HUES64 (cell line): ENCODE results near the gene COL5A3.

Experiments used
- H3K27ac ChIP-seq: 2 replicates; pipeline ENCODE4 v1.7.0; 2013; ENCODE audit warnings: low read depth, low read length, inconsistent platforms
- H3K27me3 ChIP-seq: 2 replicates; pipeline ENCODE4 v1.6.1; 2013; ENCODE audit warnings: mild to moderate bottlenecking, low read length; ENCODE audit not compliant: insufficient read depth
- H3K36me3 ChIP-seq: 2 replicates; pipeline ENCODE4 v1.6.1; 2013; ENCODE audit warnings: mild to moderate bottlenecking, low read length; ENCODE audit not compliant: insufficient read depth
- H3K4me1 ChIP-seq: 2 replicates; pipeline ENCODE4 v1.6.1; 2013; ENCODE audit warnings: mild to moderate bottlenecking, low read length, moderate library complexity; ENCODE audit not compliant: insufficient read depth
- H3K4me3 ChIP-seq: 2 replicates; pipeline ENCODE4 v1.5.1; 2013; ENCODE audit warnings: mild to moderate bottlenecking, low read length, moderate library complexity
- H3K9ac ChIP-seq: 2 replicates; pipeline ENCODE4 v1.6.1; 2013; ENCODE audit warnings: mild to moderate bottlenecking, low read depth, low read length
- H3K9me3 ChIP-seq: 2 replicates; pipeline ENCODE4 v1.6.1; 2013; ENCODE audit warnings: low read depth, low read length; ENCODE audit not compliant: insufficient read depth
- WGBS: fragments of 150-250, 120-280 bp; methylation state at CpG from one replicate; pipeline ENCODE4 v1.1.7; 2013; ENCODE audit warnings: missing lambda C conversion rate; 5-methylcytosine and 5-hydroxymethylcytosine counted together

COL5A3 gene

DNA sequence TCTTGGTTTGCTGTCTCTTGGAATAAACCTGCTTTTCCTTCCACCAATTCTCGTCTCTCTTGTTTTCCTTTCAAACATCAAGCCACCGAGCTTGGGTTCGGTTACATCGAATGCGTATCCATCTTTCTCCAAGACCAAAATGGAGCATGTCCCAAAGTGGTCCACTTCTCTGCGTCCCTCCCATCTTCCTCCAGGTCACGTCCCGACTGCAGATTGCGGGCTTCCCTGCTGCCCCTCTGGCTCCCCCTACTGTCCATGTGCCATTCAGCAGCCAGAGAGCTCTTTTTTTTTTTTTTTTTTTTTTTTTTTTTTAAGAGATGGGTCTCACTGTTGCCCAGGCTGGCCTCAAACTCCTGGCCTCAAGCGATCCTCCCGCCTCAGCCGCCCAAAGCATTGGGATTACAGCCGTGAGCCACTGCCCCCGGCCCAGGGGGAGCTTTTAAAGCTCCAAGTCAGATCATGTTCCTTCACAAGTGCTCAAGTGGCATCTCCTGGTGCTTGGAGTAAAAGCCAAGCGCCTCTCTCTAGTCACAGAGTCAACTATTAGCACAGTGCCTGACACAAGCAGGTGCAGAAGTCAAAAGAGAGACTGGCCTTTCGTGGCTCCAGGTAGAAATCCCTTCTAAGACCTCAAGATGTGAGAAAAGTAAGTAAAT is 10.0 kb downstream of the COL5A3 start:
- Histone ChIP-seq H3K4me1 (no peaks in the 10 kb centered on the region), H3K9ac (no peak overlapping the region), H3K9me3 (no peaks in the 10 kb centered on the region), H3K27me3 (no peaks in the 10 kb centered on the region), H3K36me3 (no peaks in the 10 kb centered on the region), H3K4me3 (no peak overlapping the region), H3K27ac (no peak overlapping the region)
- 16% methylated on average over 16 of the region's 16 CpGs for WGBS

DNA sequence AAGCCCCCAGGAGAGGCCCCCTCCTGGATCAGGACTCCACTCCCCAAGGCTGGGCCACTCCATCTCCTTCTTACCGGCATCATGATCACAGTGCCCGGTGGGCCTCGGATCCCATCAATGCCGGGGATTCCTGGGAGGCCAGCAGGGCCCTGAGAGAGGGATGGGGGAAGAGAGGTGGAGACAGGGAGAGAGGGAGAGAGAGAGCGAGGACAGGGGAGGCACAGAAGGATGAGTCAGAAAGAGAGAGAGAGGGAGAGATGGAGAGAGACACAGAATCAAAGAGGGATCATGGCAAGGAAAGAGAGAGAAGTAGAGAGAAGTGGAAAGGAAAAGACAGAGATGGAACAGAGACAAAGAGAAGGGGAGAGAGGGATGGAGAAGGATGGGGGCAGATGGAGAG is 13.8 kb downstream of the COL5A3 start:
- Histone ChIP-seq H3K27me3 (no peaks in the 10 kb centered on the region), H3K36me3 (no peaks in the 10 kb centered on the region), H3K4me1 (no peaks in the 10 kb centered on the region), H3K9ac (no peak overlapping the region), H3K27ac (no peak overlapping the region), H3K4me3 (no peak overlapping the region), H3K9me3 (no peaks in the 10 kb centered on the region)
- WGBS: 74% methylated on average over 5 of the region's 5 CpGs

DNA sequence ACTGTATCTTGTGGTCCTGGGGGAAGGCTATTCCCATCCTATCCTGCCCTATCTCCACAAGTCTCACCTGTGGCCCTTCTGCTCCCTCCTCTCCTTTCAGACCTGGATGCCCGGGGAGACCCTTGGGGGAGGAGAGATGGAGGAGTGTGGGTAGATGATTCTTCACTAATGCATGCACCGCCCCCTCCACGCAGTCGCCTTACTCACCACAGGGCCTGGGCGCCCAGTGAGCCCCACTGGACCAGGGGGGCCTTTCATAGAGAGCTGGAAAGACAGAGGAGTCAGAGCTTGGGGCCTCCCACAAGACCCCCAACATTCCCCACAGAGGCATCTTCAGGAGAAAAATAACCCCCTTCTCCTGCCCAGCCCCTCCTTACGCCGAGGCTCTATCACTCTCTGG is 14.3 kb downstream of the COL5A3 start:
- no peaks in the 10 kb centered on the region for H3K27me3 ChIP-seq
- H3K36me3 ChIP-seq: no peaks in the 10 kb centered on the region
- no peak overlapping the region for H3K9ac ChIP-seq
- no peak overlapping the region for H3K27ac ChIP-seq
- H3K4me1 ChIP-seq: no peaks in the 10 kb centered on the region
- H3K4me3 ChIP-seq: no peak overlapping the region
- 85% methylated on average over 6 of the region's 7 CpGs for WGBS
- no peaks in the 10 kb centered on the region for H3K9me3 ChIP-seq

DNA sequence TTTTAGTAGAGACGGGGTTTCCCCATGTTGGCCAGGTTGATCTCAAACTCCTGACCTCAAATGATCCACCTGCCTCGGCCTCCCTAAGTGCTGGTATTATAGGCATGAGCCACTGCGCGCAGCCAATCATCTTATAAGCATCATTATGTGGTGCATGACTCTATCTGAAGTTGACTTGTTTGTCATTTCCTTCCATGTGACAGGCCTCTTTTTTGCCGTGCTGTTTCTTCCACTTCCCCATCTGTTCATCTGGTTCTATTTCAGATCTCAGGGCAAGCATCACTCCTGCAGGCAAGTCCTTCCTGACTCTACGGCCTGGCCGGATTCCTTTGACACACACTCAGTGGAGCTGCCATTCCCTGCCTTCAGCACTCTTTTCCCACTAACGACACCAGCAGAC is 15.2 kb downstream of the COL5A3 start:
- no peaks in the 10 kb centered on the region for H3K27me3 ChIP-seq
- no peak overlapping the region for H3K4me3 ChIP-seq
- no peaks in the 10 kb centered on the region for H3K4me1 ChIP-seq
- no peaks in the 10 kb centered on the region for H3K36me3 ChIP-seq
- H3K27ac ChIP-seq: no peak overlapping the region
- 93% methylated on average over 8 of the region's 8 CpGs for WGBS
- no peak overlapping the region for H3K9ac ChIP-seq
- H3K9me3 ChIP-seq: no peaks in the 10 kb centered on the region

DNA sequence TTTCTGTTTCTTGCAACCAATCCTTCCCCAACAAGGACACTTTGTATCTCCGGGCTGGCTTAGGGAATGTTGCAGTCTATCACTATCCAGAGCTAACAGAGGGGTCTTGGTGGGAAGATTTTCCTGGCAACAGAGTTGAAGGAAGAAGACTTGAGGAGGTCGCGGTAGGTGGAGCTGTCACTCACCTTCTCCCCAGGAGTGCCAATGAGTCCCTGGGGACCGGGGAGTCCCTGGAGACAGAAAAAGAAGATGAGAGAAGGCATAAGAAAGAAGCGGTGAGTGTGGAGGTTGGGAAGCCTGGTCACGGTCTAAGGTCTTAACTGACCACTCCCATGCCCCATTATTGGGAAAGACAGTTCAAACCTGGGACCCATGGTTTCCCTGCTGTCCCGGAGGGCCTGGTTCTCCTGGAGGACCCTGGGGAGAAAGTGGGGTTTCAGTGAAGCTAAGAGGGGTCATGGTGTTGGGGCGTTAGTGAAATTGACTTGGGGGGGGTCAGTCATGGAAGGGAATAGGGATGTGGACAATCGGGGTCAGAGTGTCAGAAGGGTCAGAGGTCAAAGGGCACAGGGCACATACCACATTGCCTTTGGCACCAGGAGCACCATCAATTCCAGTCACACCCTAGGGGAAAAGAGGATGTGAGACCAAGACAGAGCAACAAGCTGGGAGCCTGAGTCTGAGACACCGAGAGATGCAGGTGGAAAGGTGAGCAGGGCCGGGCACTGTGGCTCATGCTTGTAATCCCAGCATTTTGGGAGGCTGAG is 18.7 kb downstream of the COL5A3 start:
- 88% methylated on average over 11 of the region's 11 CpGs for WGBS
- H3K9me3 ChIP-seq: no peaks in the 10 kb centered on the region
- no peak overlapping the region for H3K9ac ChIP-seq
- H3K4me3 ChIP-seq: no peak overlapping the region
- no peaks in the 10 kb centered on the region; the same call in 1 of the 2 replicates for H3K4me1 ChIP-seq
- H3K36me3 ChIP-seq: no peaks in the 10 kb centered on the region
- no peak overlapping the region for H3K27ac ChIP-seq
- no peaks in the 10 kb centered on the region for H3K27me3 ChIP-seq

DNA sequence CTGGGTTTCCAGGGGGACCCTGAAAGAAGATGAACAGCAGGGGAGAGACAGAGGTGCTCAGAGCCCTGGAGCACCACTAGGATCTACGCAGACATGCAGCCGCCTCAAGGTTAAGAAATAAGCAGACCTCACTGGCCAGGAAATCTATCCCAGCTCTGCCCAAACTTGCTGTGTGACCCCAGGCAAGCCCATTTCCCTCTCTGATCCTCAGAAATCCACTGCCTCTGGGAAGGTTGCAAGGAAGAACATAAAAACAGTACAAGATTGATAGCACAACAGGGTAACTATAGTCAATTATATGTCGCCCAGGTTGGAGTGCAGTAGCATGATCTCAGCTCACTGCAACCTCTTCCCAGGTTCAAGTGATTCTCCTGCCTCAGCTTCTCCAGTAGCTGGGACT is 20.8 kb downstream of the COL5A3 start:
- no peak overlapping the region for H3K4me3 ChIP-seq
- H3K36me3 ChIP-seq: no peaks in the 10 kb centered on the region
- no peaks in the 10 kb centered on the region; the same call in 1 of the 2 replicates for H3K4me1 ChIP-seq
- WGBS: 92% methylated on average over 3 of the region's 3 CpGs
- no peak overlapping the region for H3K27ac ChIP-seq
- no peaks in the 10 kb centered on the region for H3K27me3 ChIP-seq
- no peaks in the 10 kb centered on the region for H3K9me3 ChIP-seq
- H3K9ac ChIP-seq: no peak overlapping the region

DNA sequence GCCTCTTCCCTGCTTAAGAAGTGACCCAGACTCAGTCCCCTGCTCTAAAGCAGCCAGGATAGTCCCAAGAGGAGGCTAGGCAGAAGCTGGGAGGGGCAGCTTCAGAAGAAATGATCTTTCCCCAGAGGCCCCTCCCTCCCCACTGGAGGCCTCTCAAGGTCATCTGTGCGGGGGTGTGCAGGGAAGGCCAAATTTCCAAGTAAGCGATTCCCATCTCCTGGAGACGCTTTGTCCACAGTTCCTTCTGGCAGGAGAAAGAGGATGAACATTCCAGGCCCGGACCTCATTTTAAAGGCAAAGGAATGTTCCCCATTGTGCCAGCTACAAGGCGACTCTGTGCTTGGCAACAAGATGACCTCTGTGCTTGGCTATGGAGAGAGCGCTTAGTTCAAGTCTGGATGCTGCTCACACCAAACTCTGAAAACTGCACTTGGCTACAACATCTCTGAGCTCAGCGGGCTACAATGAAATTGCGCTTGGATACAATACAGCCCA is 23.5 kb downstream of the COL5A3 start:
- no peaks in the 10 kb centered on the region for H3K27me3 ChIP-seq
- no peaks in the 10 kb centered on the region; the same call in 1 of the 2 replicates for H3K4me1 ChIP-seq
- no peak overlapping the region for H3K4me3 ChIP-seq
- 71% methylated on average over 8 of the region's 8 CpGs for WGBS
- 0 out of 2 replicates have a peak overlapping the region, but pooled peaks have one; percentile 22 for H3K9ac ChIP-seq
- no peaks in the 10 kb centered on the region for H3K9me3 ChIP-seq
- H3K36me3 ChIP-seq: no peaks in the 10 kb centered on the region
- H3K27ac ChIP-seq: no peak overlapping the region

DNA sequence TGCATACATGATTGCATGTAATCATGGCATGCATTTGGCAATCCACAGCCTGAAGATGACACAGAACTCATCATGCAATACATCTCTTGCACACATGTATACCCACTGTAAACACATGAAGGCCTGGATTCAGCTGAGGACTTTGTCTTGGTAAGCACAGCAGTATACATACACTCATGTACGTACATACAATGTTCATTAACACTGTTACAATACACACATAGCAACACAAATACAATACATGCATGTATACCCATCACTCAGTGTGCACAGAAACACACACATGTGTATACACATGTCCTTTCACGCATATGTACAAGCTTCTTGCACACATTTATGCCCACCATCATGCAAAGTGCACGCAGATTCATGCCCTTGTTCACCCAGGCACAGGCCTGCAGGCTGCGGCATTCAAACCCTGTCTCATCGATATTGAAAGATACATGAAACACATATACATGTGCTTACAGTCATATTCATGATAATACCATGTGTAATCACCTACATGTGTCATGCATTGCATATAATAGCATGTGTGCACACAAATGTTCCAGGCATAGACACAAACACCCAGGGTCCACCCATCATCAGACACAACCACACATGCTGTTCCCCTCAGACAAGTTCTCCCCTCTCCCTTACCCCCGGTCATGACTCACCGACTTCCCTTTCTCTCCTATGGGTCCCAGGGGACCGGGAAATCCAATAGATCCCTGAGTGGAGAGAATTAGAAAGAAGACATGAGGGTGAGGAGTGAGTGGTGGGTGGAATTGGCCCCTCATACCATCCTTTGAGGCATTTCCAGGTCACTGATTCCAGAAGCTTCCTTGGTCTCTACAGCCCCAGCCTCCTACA is 28.7 kb downstream of the COL5A3 start:
- no peak overlapping the region for H3K27ac ChIP-seq
- no peak overlapping the region for H3K9ac ChIP-seq
- no peaks in the 10 kb centered on the region for H3K9me3 ChIP-seq
- no peaks in the 10 kb centered on the region for H3K36me3 ChIP-seq
- 92% methylated on average over 6 of the region's 8 CpGs for WGBS
- H3K4me3 ChIP-seq: no peak overlapping the region
- no peaks in the 10 kb centered on the region for H3K4me1 ChIP-seq
- no peaks in the 10 kb centered on the region for H3K27me3 ChIP-seq

DNA sequence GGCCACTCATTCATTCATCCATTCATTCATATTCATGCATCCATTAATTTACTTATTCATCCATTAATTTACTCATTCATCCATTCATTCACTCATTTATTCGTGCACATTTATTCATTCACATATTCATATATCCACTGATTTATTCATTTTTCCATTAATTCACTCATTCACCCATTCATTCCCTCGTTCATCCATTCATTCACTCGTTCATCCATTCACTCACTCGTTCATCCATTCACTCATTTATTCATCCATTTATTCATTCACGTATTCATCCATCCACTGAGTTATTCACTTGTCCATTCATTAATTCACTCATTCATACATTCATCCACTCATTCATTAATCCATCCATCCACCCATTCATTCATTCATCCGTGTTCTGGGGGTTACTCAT is 38.2 kb downstream of the COL5A3 start:
- Histone ChIP-seq H3K4me3 (no peak overlapping the region), H3K9me3 (no peaks in the 10 kb centered on the region), H3K27me3 (peaks cover 1% of the 10 kb centered on the region; the same call in 1 of the 2 replicates), H3K4me1 (no peaks in the 10 kb centered on the region), H3K36me3 (no peaks in the 10 kb centered on the region), H3K9ac (no peak overlapping the region), H3K27ac (no peak overlapping the region)
- WGBS: 87% methylated on average over 6 of the region's 6 CpGs

DNA sequence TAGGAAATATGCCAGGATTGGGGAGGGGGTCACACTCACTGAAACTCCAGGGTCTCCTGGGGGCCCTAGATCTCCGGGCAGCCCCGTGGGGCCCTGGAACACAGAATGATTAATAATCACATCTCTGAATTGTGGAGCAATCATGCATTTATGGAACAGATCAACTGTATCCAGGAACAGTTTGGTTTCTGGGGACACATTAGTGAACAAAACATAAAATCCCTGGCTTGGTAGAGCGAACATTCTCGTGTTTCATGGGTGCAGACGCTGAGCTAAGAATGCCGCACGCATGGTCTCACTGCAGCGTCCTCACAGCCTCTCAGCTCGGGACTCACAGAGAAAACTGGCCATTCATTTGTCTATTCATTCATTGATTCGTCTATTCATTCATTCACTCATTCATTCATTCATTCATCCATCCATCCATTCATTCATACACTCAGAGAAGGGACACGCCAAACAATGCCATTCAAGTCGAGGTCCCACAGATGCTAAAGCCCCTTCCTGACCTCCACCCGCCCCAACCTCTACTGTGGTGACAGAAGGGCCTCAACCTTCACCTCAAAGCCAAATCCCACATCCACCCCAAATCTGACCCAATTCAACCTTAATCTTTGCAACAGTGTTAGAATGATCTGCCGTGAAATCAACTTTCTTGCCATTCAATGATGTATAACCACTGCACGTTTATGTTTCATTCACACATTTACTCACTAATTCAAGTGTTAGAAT is 39.0 kb downstream of the COL5A3 start:
- H3K27me3 ChIP-seq: peaks cover 8% of the 10 kb centered on the region; the same call in 1 of the 2 replicates
- H3K9ac ChIP-seq: no peak overlapping the region
- WGBS: 84% methylated on average over 15 of the region's 15 CpGs
- no peak overlapping the region for H3K27ac ChIP-seq
- H3K36me3 ChIP-seq: no peaks in the 10 kb centered on the region
- H3K4me3 ChIP-seq: no peak overlapping the region
- no peaks in the 10 kb centered on the region; the same call in 1 of the 2 replicates for H3K4me1 ChIP-seq
- H3K9me3 ChIP-seq: no peaks in the 10 kb centered on the region
